GM13977 (cell line): ENCODE results near the gene ADGRE1.

Source experiments
- DNase-seq: peaks from one replicate; pipeline ENCODE4 v3.0.0; 2012; ENCODE audit warnings: low spot score
- CTCF ChIP-seq: IDR thresholded peaks from 2 replicates; pipeline ENCODE4 v1.5.1; 2012; ENCODE audit warnings: mild to moderate bottlenecking, control low read depth; ENCODE audit not compliant: insufficient read depth; ENCODE audit errors: extremely low read depth, missing control alignments
- in situ Hi-C: fragments of 300-500 bp; cut with MboI; formaldehyde crosslinking; loops from one replicate; pipeline ENCODE4 v1.12.0; 2022; ENCODE audit warnings: low sequenced_read_pairs, low pct_unique_long_range_greater_than_20kb, mixed read lengths, inconsistent platforms; ENCODE audit not compliant: unreplicated experiment

ADGRE1 gene

GRCh38 chr19:6851359-6851758 lies 36.0 kb upstream of the ADGRE1 start:
- TF ChIP-seq CTCF: no peak
- in situ Hi-C loops: loop anchor here (25.0 kb wide), 2 partner anchors 214 to 339 kb away; partner anchors contain the start of gene TUBB4A

GRCh38 chr19:6852001-6852400 lies 35.4 kb upstream of the ADGRE1 start:
- no peak for TF ChIP-seq CTCF
- no peak for DNase-seq
- in situ Hi-C loops: loop anchor here (25.0 kb wide), 2 partner anchors 215 to 340 kb away; partner anchors contain the start of gene TUBB4A

More at GRCh38 chr19:6851359-6851758, 36.0 kb upstream of the ADGRE1 start:
- no peak for DNase-seq

GRCh38 chr19:6853868-6854267 lies 33.5 kb upstream of the ADGRE1 start:
- TF ChIP-seq CTCF: no peak
- in situ Hi-C loops: loop anchor here (25.0 kb wide), 2 partner anchors 217 to 342 kb away; partner anchors contain the start of gene TUBB4A
- DNase-seq: no peak

GRCh38 chr19:6854758-6855157 lies 32.6 kb upstream of the ADGRE1 start:
- no peak for DNase-seq
- no peak for TF ChIP-seq CTCF
- in situ Hi-C loops: loop anchor here (25.0 kb wide), 2 partner anchors 217 to 342 kb away; partner anchors contain the start of gene TUBB4A

- no peak for DNase-seq
- in situ Hi-C loops: loop anchor here (25.0 kb wide), 2 partner anchors 220 to 345 kb away; partner anchors contain the start of gene TUBB4A
- no peak for TF ChIP-seq CTCF
Measured at GRCh38 chr19:6856749-6857372, 30.5 kb upstream of the ADGRE1 start.

GRCh38 chr19:6861683-6862286 lies 25.6 kb upstream of the ADGRE1 start:
- in situ Hi-C loops: loop anchor here (10.0 to 25.0 kb wide), 3 partner anchors 117 to 349 kb away; partner anchors contain the start of gene TUBB4A
- DNase-seq: no peak

More at GRCh38 chr19:6861683-6862286, 25.6 kb upstream of the ADGRE1 start:
- no peak for TF ChIP-seq CTCF
